Large intestine (tissue), 3 donors: ENCODE measurements around the gene ZNF726. TPM values are rescaled to one million over a fixed set of nuclear protein-coding genes. Genes with fewer than 3 reads are reported as not detected.
"Not testable (repeated sequence)": the region's sequence is repeated elsewhere in the genome, so short reads cannot be mapped to it uniquely, and the experiment has no call there.

Experiments
- DNase-seq, 2 donors: peaks; one replicate each; pipeline versions ENCODE4 v3.0.0 to v3.0.0-alpha.2; 2013
- H3K27ac ChIP-seq: one replicate; pipeline ENCODE4 v1.5.1; 2013; ENCODE audit warnings: low read length
- H3K27me3 ChIP-seq: 2 replicates; pipeline ENCODE4 v1.6.1; 2013; ENCODE audit warnings: low read length; ENCODE audit not compliant: control insufficient read depth, insufficient read depth
- H3K36me3 ChIP-seq: 2 replicates; pipeline ENCODE4 v1.6.1; 2013; ENCODE audit warnings: low read length; ENCODE audit not compliant: control insufficient read depth, insufficient read depth
- H3K4me1 ChIP-seq: one replicate; pipeline ENCODE4 v1.6.1; 2013; ENCODE audit warnings: low read length; ENCODE audit not compliant: control insufficient read depth, insufficient read depth
- H3K4me3 ChIP-seq: one replicate; pipeline ENCODE4 v1.5.1; 2013; ENCODE audit warnings: low read length
- H3K9me3 ChIP-seq: one replicate; pipeline ENCODE4 v1.6.1; 2013; ENCODE audit warnings: mild to moderate bottlenecking, low read depth, low read length, moderate library complexity; ENCODE audit not compliant: control insufficient read depth
- WGBS: methylation state at CpG from one replicate; pipeline ENCODE4 v1.1.5; 2013; ENCODE audit warnings: low lambda C conversion rate; ENCODE audit not compliant: insufficient coverage; 5-methylcytosine and 5-hydroxymethylcytosine counted together
- polyA plus RNA-seq: library from polyadenylated mRNA; unstranded; fragments of 120-200 nt; gene quantifications from one replicate; pipeline ENCODE4 v1.2.1, GENCODE V29; 2013

ZNF726 gene
- polyA plus RNA-seq, 1 donor: 4.5 TPM

- Histone ChIP-seq H3K27ac (no peak overlapping the region), H3K9me3 (no peaks in the 10 kb centered on the region)
- no peak for DNase-seq
Observed at GRCh38 chr19:23932878-23933277, 18.2 kb downstream of the ZNF726 start.

DNA sequence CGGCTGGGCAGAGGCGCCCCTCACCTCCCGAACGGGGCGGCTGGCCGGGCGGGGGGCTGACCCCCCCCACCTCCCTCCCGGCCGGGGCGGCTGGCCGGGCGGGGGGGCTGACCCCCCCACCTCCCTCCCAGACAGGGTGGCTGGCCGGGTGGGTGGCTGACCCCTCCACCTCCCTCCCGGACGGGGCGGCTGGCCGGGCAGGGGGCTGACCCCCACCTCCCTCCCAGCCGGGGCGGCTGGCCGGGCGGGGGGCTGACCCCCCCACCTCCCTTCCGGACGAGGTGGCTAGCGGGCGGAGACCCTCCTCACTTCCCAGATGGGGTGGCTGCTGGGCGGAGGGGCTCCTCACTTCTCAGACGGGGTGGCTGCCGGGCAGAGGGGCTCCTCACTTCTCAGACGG, 22.3 kb downstream of the ZNF726 start:
- not testable (repeated sequence) for H3K27ac ChIP-seq, DNase-seq, H3K4me1 ChIP-seq, H3K9me3 ChIP-seq, H3K36me3 ChIP-seq, H3K4me3 ChIP-seq, H3K27me3 ChIP-seq
- WGBS: no CpG with 5 or more reads among the region's 29 CpGs

More at GRCh38 chr19:23932878-23933277, 18.2 kb downstream of the ZNF726 start:
- Histone ChIP-seq H3K27me3 (no peaks in the 10 kb centered on the region), H3K4me3 (no peak overlapping the region), H3K4me1 (no peaks in the 10 kb centered on the region), H3K36me3 (no peaks in the 10 kb centered on the region)
- WGBS: no CpG with 5 or more reads among the region's 1 CpG

DNA sequence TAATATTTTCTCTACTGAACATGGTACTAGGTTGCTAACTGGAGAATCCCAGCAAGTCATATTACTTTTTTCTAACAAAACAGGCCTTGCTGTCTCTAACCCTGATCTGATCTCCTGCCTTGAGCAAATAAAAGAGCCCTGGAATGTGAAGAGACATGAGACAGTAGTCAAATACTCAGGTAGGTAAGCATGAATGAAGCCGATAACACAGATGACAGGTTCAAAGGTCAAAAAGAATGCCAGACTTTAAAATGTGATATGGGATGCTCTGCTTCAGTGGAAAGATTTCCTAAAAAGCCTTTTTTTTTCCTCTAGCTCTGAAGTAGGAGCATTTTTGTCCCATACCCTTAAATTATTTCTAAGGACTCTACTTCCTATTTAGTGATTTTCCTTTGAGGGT, 28.7 kb downstream of the ZNF726 start:
- 40% methylated on average over 1 of the region's 1 CpG for WGBS
- Histone ChIP-seq H3K27me3 (no peaks in the 10 kb centered on the region), H3K36me3 (no peaks in the 10 kb centered on the region), H3K4me1 (no peaks in the 10 kb centered on the region), H3K4me3 (no peak overlapping the region), H3K9me3 (no peaks in the 10 kb centered on the region), H3K27ac (no peak overlapping the region)
- no peak for DNase-seq

DNA sequence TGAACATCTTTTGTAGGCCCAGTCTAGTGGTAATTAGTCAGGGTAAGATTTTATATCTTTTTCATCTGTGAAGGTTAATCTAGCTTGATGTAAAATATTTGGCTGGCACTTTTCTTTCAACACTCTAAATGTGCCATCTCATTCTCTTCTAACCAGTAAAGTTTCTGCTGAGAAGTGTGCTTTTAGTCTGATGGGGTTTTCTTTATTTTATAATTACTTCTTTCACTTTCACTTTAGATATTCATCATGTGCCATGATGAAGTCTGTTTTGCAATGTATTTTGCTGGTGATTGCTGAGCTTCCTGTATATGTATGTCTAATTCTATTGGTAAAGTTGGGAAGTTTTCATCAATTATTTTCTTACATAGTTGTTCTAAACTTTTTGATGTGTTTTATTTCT, 31.9 kb downstream of the ZNF726 start:
- no peak for DNase-seq
- H3K27me3 ChIP-seq: no peaks in the 10 kb centered on the region
- no peak overlapping the region for H3K27ac ChIP-seq
- no peaks in the 10 kb centered on the region for H3K36me3 ChIP-seq
- no peaks in the 10 kb centered on the region for H3K9me3 ChIP-seq
- H3K4me3 ChIP-seq: no peak overlapping the region
- H3K4me1 ChIP-seq: no peaks in the 10 kb centered on the region

DNA sequence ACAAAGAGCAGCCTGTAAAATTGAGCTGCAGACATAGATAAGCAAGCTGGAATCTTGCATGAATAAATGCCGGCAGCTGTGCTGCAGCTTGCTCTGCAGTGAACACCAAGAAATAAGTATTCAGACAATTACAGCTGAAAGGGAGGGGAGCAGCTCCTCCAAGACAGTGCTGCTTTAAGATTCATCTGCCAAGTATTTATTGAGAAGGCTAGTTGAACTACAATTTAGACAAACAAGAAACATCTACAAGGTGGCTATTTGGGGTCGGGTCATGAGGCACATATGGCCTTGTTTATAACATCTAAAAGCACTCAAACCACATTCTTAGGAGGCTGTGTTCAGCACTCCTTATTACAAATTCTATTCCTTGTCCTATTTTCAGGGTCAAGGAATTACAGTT, 34.9 kb downstream of the ZNF726 start:
- no CpG with 5 or more reads among the region's 2 CpGs for WGBS
- no peak for DNase-seq
- Histone ChIP-seq H3K27ac (no peak overlapping the region), H3K9me3 (no peaks in the 10 kb centered on the region), H3K4me3 (no peak overlapping the region), H3K36me3 (no peaks in the 10 kb centered on the region), H3K4me1 (no peaks in the 10 kb centered on the region), H3K27me3 (no peaks in the 10 kb centered on the region)

DNA sequence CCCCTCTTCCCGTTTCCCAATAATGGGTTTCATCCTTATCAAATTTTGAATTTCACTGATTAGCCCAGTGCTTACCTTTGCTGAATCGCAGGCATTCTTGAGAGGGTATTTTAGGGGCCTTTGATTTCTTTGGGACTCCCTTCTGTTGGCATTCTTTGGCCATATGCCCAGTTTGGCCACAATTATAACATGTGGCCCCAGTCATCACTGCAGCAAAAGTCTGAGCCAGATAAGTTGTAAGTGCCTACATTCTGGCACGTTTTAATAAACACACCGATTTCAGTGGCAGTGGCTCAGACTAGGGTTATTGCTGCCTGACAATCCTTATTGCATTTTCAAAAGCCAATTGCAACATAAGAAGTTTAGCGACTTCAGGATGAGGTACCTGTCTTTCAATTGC, 41.4 kb downstream of the ZNF726 start:
- no peak overlapping the region for H3K27ac ChIP-seq
- H3K9me3 ChIP-seq: no peaks in the 10 kb centered on the region
- no peaks in the 10 kb centered on the region for H3K36me3 ChIP-seq
- WGBS: 100% methylated on average over 1 of the region's 5 CpGs
- H3K4me3 ChIP-seq: no peak overlapping the region
- H3K4me1 ChIP-seq: no peaks in the 10 kb centered on the region
- DNase-seq: no peak
- H3K27me3 ChIP-seq: no peaks in the 10 kb centered on the region

DNA sequence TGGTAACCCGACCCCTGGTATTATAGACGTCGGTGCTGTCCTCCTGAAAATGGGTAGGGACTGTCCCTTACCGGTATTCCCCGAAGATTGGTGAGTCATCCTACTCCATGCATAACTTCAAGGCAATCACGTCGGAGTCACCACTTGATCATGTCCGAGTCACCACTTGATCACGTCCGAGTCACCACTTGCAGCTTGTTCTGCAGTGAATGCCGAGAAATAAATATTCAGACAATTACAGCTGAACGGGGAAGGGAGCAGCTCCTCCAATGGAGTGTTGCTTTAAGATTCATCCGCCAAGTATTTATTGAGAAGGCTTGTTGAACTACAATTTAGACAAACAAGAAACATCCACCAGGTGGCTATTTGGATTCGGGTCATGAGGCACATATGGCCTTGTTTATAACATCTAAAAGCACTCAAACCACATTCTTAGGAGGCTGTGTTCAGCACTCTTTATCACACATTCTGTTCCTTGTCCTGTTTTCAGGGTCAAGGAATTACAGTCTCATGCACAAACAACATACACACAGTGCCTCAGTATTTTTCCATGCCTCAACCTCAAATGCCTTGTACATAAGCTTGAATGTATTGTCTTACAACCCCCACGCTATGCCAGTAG, 43.1 kb downstream of the ZNF726 start:
- Histone ChIP-seq H3K27me3 (no peaks in the 10 kb centered on the region), H3K27ac (no peak overlapping the region), H3K9me3 (no peaks in the 10 kb centered on the region), H3K4me3 (no peak overlapping the region), H3K4me1 (no peaks in the 10 kb centered on the region), H3K36me3 (no peaks in the 10 kb centered on the region)
- DNase-seq: no peak
- no CpG with 5 or more reads among the region's 15 CpGs for WGBS

GRCh38 chr19:23963396-23963795, 48.7 kb downstream of the ZNF726 start:
- not testable (repeated sequence) for H3K27ac ChIP-seq, DNase-seq, H3K4me3 ChIP-seq, H3K36me3 ChIP-seq, H3K4me1 ChIP-seq, H3K27me3 ChIP-seq, H3K9me3 ChIP-seq
- no CpG with 5 or more reads among the region's 20 CpGs for WGBS

GRCh38 chr19:23963881-23964280, 49.2 kb downstream of the ZNF726 start:
- no CpG with 5 or more reads among the region's 25 CpGs for WGBS
- H3K36me3 ChIP-seq, H3K9me3 ChIP-seq, H3K4me3 ChIP-seq, H3K4me1 ChIP-seq, H3K27me3 ChIP-seq, DNase-seq, H3K27ac ChIP-seq: not testable (repeated sequence)

GRCh38 chr19:23964334-23964733, 49.6 kb downstream of the ZNF726 start:
- not testable (repeated sequence) for H3K4me1 ChIP-seq, H3K4me3 ChIP-seq, DNase-seq, H3K36me3 ChIP-seq, H3K9me3 ChIP-seq, H3K27ac ChIP-seq, H3K27me3 ChIP-seq
- WGBS: no CpG with 5 or more reads among the region's 26 CpGs

- Histone ChIP-seq H3K36me3 (no peaks in the 10 kb centered on the region), H3K4me1 (no peaks in the 10 kb centered on the region), H3K4me3 (no peak overlapping the region), H3K27me3 (peaks cover 21% of the 10 kb centered on the region), H3K9me3 (peaks cover 6% of the 10 kb centered on the region), H3K27ac (no peak overlapping the region)
- 33% methylated on average over 1 of the region's 2 CpGs for WGBS
- no peak for DNase-seq
Observed at GRCh38 chr19:23969630-23970029, 54.9 kb downstream of the ZNF726 start.
